Neutrophil (primary cell): ENCODE results near the gene TTC21B.

Experiments used
- H3K27ac ChIP-seq: fragments of 200-600 bp; sonication (generic); 2 replicates; pipeline ENCODE4 v1.5.1; 2016; ENCODE audit warnings: mild to moderate bottlenecking, moderate library complexity
- H3K27me3 ChIP-seq: fragments of 200-600 bp; sonication (generic); 2 replicates; pipeline ENCODE4 v1.6.0; 2016; ENCODE audit warnings: mild to moderate bottlenecking
- H3K36me3 ChIP-seq: fragments of 200-600 bp; sonication (generic); 2 replicates; pipeline ENCODE4 v1.5.1; 2017
- H3K4me1 ChIP-seq, 2 experiments: fragments of 200-600 bp in 1 of 2; sonication (generic) in 1 of 2; 1 replicate in 1 of 2; 2 replicates in 1 of 2; pipeline versions ENCODE4 v1.5.1 to v1.6.1; 2013 to 2016; ENCODE audit warnings: low read depth in 1 of 2, low read length in 1 of 2, mild to moderate bottlenecking in 1 of 2, moderate library complexity in 1 of 2; ENCODE audit not compliant: control insufficient read depth in 1 of 2, insufficient read depth in 1 of 2
- H3K4me3 ChIP-seq, 2 experiments: fragments of 200-600 bp in 1 of 2; sonication (generic) in 1 of 2; 1 replicate in 1 of 2; 2 replicates in 1 of 2; pipeline ENCODE4 v1.5.1; 2013 to 2016; ENCODE audit warnings: low read depth in 1 of 2, low read length in 1 of 2, mild to moderate bottlenecking in 1 of 2, moderate library complexity in 1 of 2
- H3K9me3 ChIP-seq: fragments of 200-600 bp; sonication (generic); 2 replicates; pipeline ENCODE4 v1.5.1; 2016
- CTCF ChIP-seq: fragments of 200-600 bp; sonication (generic); IDR thresholded peaks from 2 replicates; pipeline ENCODE4 v1.5.1; 2016; ENCODE audit warnings: antibody characterized with exemption

The TTC21B gene

GRCh38 chr2:165895974-165896373, 57.6 kb downstream of the TTC21B start:
- no peak for TF ChIP-seq CTCF
- H3K36me3 ChIP-seq: no peaks in the 10 kb centered on the region
- no peaks in the 10 kb centered on the region for H3K9me3 ChIP-seq
- no peak overlapping the region for H3K4me3 ChIP-seq
- no peaks in the 10 kb centered on the region for H3K27me3 ChIP-seq
- H3K4me1 ChIP-seq: peaks cover 4 to 10% of the 10 kb centered on the region in 2 experiments
- H3K27ac ChIP-seq: no peak overlapping the region

- Histone ChIP-seq H3K27me3 (no peaks in the 10 kb centered on the region), H3K9me3 (no peaks in the 10 kb centered on the region), H3K36me3 (no peaks in the 10 kb centered on the region), H3K4me1 (peaks cover 4 to 9% of the 10 kb centered on the region in 2 experiments), H3K27ac (no peak overlapping the region), H3K4me3 (no peak overlapping the region)
- TF ChIP-seq CTCF: no peak
These were observed 60.0 kb downstream of the TTC21B start for GRCh38 chr2:165893556-165893955.

GRCh38 chr2:165892526-165892925, 61.0 kb downstream of the TTC21B start:
- H3K27ac ChIP-seq: no peak overlapping the region
- no peaks in the 10 kb centered on the region for H3K9me3 ChIP-seq
- H3K36me3 ChIP-seq: no peaks in the 10 kb centered on the region
- H3K4me3 ChIP-seq: no peak overlapping the region
- H3K27me3 ChIP-seq: no peaks in the 10 kb centered on the region
- no peak for TF ChIP-seq CTCF
- no peaks in the 10 kb centered on the region for H3K4me1 ChIP-seq

- Histone ChIP-seq H3K4me3 (no peak overlapping the region), H3K27ac (no peak overlapping the region), H3K36me3 (no peaks in the 10 kb centered on the region), H3K27me3 (no peaks in the 10 kb centered on the region), H3K9me3 (no peaks in the 10 kb centered on the region), H3K4me1 (no peaks in the 10 kb centered on the region)
- no peak for TF ChIP-seq CTCF
These were observed 61.6 kb downstream of the TTC21B start for GRCh38 chr2:165891943-165892342.

GRCh38 chr2:165891345-165891744, 62.2 kb downstream of the TTC21B start:
- Histone ChIP-seq H3K9me3 (no peaks in the 10 kb centered on the region), H3K27me3 (no peaks in the 10 kb centered on the region), H3K36me3 (no peaks in the 10 kb centered on the region), H3K4me3 (no peak overlapping the region), H3K4me1 (no peaks in the 10 kb centered on the region), H3K27ac (no peak overlapping the region)
- no peak for TF ChIP-seq CTCF

GRCh38 chr2:165889798-165890197, 63.8 kb downstream of the TTC21B start:
- no peaks in the 10 kb centered on the region for H3K4me1 ChIP-seq
- no peaks in the 10 kb centered on the region for H3K9me3 ChIP-seq
- no peaks in the 10 kb centered on the region for H3K36me3 ChIP-seq
- H3K4me3 ChIP-seq: no peak overlapping the region
- no peaks in the 10 kb centered on the region for H3K27me3 ChIP-seq
- no peak overlapping the region for H3K27ac ChIP-seq
- no peak for TF ChIP-seq CTCF
